ENCODE data around the gene IFT27. TPM values are rescaled to one million over a fixed set of nuclear protein-coding genes. Genes with fewer than 3 reads are reported as not detected.

IFT27 gene
- total RNA-seq, 1 experiment from 2014 or later, result 23.2 TPM

DNA sequence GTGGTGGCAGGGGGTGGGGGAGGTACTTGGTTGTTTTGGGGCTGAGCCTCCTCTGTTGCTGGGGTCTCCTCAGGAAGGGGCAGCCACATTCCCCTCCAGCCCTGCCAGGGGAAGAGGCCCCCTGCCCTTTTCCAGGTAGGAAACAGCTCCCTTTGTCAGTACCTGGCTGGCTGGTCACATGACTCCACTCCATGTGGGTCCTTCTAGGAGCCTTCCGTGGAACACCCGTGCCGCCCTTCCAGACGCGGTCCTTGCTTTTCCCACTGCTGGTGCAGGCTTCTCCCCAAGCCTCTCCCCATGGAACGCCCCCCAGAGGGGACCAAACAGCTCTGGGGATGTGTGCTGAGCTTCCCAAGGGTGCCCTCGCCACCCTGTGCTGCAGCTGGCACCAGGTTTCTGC, 19.9 kb downstream of the IFT27 start:
- Histone ChIP-seq H3K4me3 (replicated peaks in 1 of 2; ENCODE audit: low read depth in 1 of 2, low read length in 2 of 2) (no peak overlapping the region), H4K20me1 (ENCODE audit: insufficient read depth) (no peaks in the 10 kb centered on the region), H3K79me2 (ENCODE audit: insufficient read depth, low read length) (no peaks in the 10 kb centered on the region), H3K4me2 (ENCODE audit: low read length) (no peak overlapping the region), H3K36me3 (ENCODE audit: control insufficient read depth in 1 of 2, insufficient read depth in 2 of 2, low read length in 2 of 2) (no peaks in the 10 kb centered on the region), H2AFZ (ENCODE audit: low read depth, low read length, poor library complexity, severe bottlenecking) (no peak overlapping the region), H3K27ac (ENCODE audit: low read depth, low read length) (no peak overlapping the region), H3K9me3 (ENCODE audit: control insufficient read depth in 1 of 2, insufficient read depth in 1 of 2, low read depth in 1 of 2, low read length in 2 of 2) (no peaks in the 10 kb centered on the region), H3K27me3 (ENCODE audit: insufficient read depth, low read length) (peaks cover 5% of the 10 kb centered on the region; the same call in 1 of the 2 replicates), H3K9ac (ENCODE audit: low read length) (no peak overlapping the region), H3K4me1 (ENCODE audit: control insufficient read depth in 1 of 2, insufficient read depth in 2 of 2, low read length in 2 of 2) (peaks cover 0 to 12% of the 10 kb centered on the region in 2 experiments; a peak in 3 of 4 replicates), H3K9me2 (ENCODE audit: insufficient read depth) (no peaks in the 10 kb centered on the region)
- BruUV-seq (replicated peaks), result no TSS peak
- CTCF ChIA-PET, result interaction anchor here (1.4 to 1.6 kb wide), 2 partner anchors 10 to 100 kb away, joined by 3 to 7 read pairs; no protein-coding TSS in a partner anchor
- POLR2A ChIA-PET, result no interaction called here
- no peak for ATAC-seq
- no peak for TF ChIP-seq JUND (IDR thresholded peaks at IDR 0.05)
- TF ChIP-seq, protein P1, sequence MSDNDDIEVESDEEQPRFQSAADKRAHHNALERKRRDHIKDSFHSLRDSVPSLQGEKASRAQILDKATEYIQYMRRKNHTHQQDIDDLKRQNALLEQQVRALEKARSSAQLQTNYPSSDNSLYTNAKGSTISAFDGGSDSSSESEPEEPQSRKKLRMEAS (IDR thresholded peaks at IDR 0.05), result no peak
- no peak for TF ChIP-seq SRF (IDR thresholded peaks at IDR 0.05; ENCODE audit: low read depth)
- TF ChIP-seq, protein P2, sequence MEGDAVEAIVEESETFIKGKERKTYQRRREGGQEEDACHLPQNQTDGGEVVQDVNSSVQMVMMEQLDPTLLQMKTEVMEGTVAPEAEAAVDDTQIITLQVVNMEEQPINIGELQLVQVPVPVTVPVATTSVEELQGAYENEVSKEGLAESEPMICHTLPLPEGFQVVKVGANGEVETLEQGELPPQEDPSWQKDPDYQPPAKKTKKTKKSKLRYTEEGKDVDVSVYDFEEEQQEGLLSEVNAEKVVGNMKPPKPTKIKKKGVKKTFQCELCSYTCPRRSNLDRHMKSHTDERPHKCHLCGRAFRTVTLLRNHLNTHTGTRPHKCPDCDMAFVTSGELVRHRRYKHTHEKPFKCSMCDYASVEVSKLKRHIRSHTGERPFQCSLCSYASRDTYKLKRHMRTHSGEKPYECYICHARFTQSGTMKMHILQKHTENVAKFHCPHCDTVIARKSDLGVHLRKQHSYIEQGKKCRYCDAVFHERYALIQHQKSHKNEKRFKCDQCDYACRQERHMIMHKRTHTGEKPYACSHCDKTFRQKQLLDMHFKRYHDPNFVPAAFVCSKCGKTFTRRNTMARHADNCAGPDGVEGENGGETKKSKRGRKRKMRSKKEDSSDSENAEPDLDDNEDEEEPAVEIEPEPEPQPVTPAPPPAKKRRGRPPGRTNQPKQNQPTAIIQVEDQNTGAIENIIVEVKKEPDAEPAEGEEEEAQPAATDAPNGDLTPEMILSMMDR (IDR thresholded peaks at IDR 0.05 in 2 of 3, conservative IDR thresholded peaks at IDR 0.05 in 1 of 3; ENCODE audit: borderline replicate concordance in 1 of 3, insufficient read depth in 1 of 3, low read depth in 2 of 3, low read length in 2 of 3), result no peak
- TF ChIP-seq, protein P3, sequence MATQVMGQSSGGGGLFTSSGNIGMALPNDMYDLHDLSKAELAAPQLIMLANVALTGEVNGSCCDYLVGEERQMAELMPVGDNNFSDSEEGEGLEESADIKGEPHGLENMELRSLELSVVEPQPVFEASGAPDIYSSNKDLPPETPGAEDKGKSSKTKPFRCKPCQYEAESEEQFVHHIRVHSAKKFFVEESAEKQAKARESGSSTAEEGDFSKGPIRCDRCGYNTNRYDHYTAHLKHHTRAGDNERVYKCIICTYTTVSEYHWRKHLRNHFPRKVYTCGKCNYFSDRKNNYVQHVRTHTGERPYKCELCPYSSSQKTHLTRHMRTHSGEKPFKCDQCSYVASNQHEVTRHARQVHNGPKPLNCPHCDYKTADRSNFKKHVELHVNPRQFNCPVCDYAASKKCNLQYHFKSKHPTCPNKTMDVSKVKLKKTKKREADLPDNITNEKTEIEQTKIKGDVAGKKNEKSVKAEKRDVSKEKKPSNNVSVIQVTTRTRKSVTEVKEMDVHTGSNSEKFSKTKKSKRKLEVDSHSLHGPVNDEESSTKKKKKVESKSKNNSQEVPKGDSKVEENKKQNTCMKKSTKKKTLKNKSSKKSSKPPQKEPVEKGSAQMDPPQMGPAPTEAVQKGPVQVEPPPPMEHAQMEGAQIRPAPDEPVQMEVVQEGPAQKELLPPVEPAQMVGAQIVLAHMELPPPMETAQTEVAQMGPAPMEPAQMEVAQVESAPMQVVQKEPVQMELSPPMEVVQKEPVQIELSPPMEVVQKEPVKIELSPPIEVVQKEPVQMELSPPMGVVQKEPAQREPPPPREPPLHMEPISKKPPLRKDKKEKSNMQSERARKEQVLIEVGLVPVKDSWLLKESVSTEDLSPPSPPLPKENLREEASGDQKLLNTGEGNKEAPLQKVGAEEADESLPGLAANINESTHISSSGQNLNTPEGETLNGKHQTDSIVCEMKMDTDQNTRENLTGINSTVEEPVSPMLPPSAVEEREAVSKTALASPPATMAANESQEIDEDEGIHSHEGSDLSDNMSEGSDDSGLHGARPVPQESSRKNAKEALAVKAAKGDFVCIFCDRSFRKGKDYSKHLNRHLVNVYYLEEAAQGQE (IDR thresholded peaks at IDR 0.05; ENCODE audit: low read depth), result no peak
- TF ChIP-seq POLR2A (IDR thresholded peaks at IDR 0.05; ENCODE audit: borderline replicate concordance, extremely low read depth, insufficient read depth, insufficient read length), result no peak
- no peak for TF ChIP-seq CEBPB (IDR thresholded peaks at IDR 0.05; ENCODE audit: low read depth)
- TF ChIP-seq CBX3 (IDR thresholded peaks at IDR 0.05; ENCODE audit: low read depth), result no peak
- TF ChIP-seq RAD21 (IDR thresholded peaks at IDR 0.05; ENCODE audit: low read depth), result no peak
- no peak for TF ChIP-seq YY1 (IDR thresholded peaks at IDR 0.05; ENCODE audit: extremely low read depth, insufficient replicate concordance, low read depth, low read length)
- TF ChIP-seq EGR1 (IDR thresholded peaks at IDR 0.05; ENCODE audit: low read depth), result no peak
- no peak for TF ChIP-seq SIN3A (IDR thresholded peaks at IDR 0.05; ENCODE audit: low read depth)
- no peak for TF ChIP-seq SP1 (IDR thresholded peaks at IDR 0.05; ENCODE audit: low read depth)
- intact Hi-C loops (cut with micrococcal nuclease), result no loop called here
- DNase-seq (ENCODE audit: low read depth, low spot score), result no peak
- RAD21 ChIA-PET (ENCODE audit: low non-redundant PET in 1 of 2, low total read pairs in 2 of 2, uncharacterized antibody in 2 of 2, unreplicated experiment in 2 of 2), result no interaction called here

Measured in HCT116 (cell line).